ENCODE data around the gene BAG3. TPM values are rescaled to one million over a fixed set of nuclear protein-coding genes. Genes with fewer than 3 reads are reported as not detected.
"Not testable (repeated sequence)": the region's sequence is repeated elsewhere in the genome, so short reads cannot be mapped to it uniquely, and the experiment has no call there.

Gene BAG3
- total and polyA plus RNA-seq, 2 of the 8 experiments (the other 6 are each of a cell fraction or from before 2014, with no cell fraction given) = 3.5 to 13.3 TPM

DNA sequence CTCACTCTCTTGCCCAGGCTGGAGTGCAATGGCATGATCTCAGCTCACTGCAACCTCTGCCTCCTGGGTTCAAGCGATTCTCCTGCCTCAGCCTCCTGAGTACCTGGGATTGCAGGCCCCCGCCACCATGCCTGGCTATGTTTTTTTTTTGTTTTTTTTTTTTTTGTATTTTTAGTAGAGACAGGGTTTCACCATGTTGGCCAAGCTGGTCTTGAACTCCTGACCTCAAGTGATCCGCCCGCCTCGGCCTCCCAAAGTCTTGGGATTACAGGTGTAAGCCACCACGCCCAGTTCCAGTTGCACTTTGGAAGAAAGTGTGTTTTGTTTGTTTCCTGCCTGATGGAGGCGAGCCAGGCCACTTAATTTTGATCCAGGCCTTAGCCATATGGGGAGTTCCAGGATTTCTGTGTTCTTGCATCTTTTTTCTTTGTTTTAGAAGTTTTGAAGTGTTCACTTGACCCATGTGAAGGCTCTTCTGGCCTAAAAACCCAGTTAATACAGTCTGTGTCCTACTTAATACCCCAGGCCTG, 11.0 kb downstream of the BAG3 start:
- not testable (repeated sequence) for H3K23me2 ChIP-seq (ENCODE audit: low read depth, low read length); H3K9me3 ChIP-seq (ENCODE audit: insufficient read depth in 2 of 2, low read depth in 1 of 2, low read length in 1 of 2); H3K23ac ChIP-seq (ENCODE audit: insufficient read length); H3K4me3 ChIP-seq (ENCODE audit: extremely low read depth in 1 of 4, insufficient read depth in 2 of 4, low read depth in 3 of 4, low read length in 4 of 4); H3K79me1 ChIP-seq (ENCODE audit: low read depth, low read length); H3K79me2 ChIP-seq (ENCODE audit: control insufficient read depth in 1 of 2, insufficient read depth in 2 of 2, low read length in 2 of 2); H4K91ac ChIP-seq (replicated peaks; ENCODE audit: insufficient read length, low read length); H4K8ac ChIP-seq (ENCODE audit: extremely low read depth, insufficient read depth, low read length); H4K5ac ChIP-seq (ENCODE audit: insufficient read length, low read depth, low read length); H3K14ac ChIP-seq (ENCODE audit: insufficient read length); H3K18ac ChIP-seq (ENCODE audit: extremely low read depth, low read length); H2BK20ac ChIP-seq (ENCODE audit: low read length); H3K4me1 ChIP-seq (replicated peaks in 1 of 4; ENCODE audit: control insufficient read depth in 3 of 4, insufficient read depth in 4 of 4, low read length in 3 of 4); H2BK12ac ChIP-seq (ENCODE audit: low read depth, low read length); FAIRE-seq; H2BK120ac ChIP-seq (replicated peaks; ENCODE audit: low read depth, low read length); H2AK5ac ChIP-seq (ENCODE audit: low read depth, low read length); H3K36me3 ChIP-seq (ENCODE audit: control insufficient read depth in 2 of 4, insufficient read depth in 4 of 4, low read length in 3 of 4); DNase-seq (ENCODE audit: low read depth in 1 of 2, low spot score in 2 of 2); H3K27ac ChIP-seq (ENCODE audit: low read depth, low read length); H2AFZ ChIP-seq (ENCODE audit: low read length); H3K27me3 ChIP-seq (replicated peaks in 1 of 4; ENCODE audit: control insufficient read depth in 3 of 4, extremely low read depth in 1 of 4, insufficient read depth in 3 of 4, low read length in 3 of 4); H4K20me1 ChIP-seq (replicated peaks in 1 of 2; ENCODE audit: control insufficient read depth in 1 of 2, insufficient read depth in 2 of 2, low read length in 2 of 2); H3K9ac ChIP-seq (replicated peaks in 1 of 4; ENCODE audit: extremely low read depth in 1 of 4, low read depth in 3 of 4, low read length in 3 of 4); H3K4ac ChIP-seq (replicated peaks; ENCODE audit: insufficient read length, low read depth, low read length); H2BK5ac ChIP-seq (ENCODE audit: low read depth, low read length); H3K4me2 ChIP-seq (ENCODE audit: insufficient read depth in 1 of 2, low read depth in 2 of 2, low read length in 2 of 2); H3K56ac ChIP-seq (replicated peaks; ENCODE audit: insufficient read length, low read depth, low read length); H2BK15ac ChIP-seq (ENCODE audit: low read length)
- TF ChIP-seq RAD21 (IDR thresholded peaks at IDR 0.05 in 1 of 2, conservative IDR thresholded peaks at IDR 0.05 in 1 of 2; ENCODE audit: low read depth in 2 of 2, low read length in 2 of 2) = peak in 1 of 2 experiments; percentile 12; a peak in 1 of 4 replicates
- CTCF ChIA-PET (ENCODE audit: partially characterized antibody) = interaction anchor here (1.0 to 1.5 kb wide), 4 partner anchors 8 to 78 kb away, joined by 3 to 4 read pairs (median 3); no protein-coding TSS in a partner anchor
- POLR2A ChIA-PET (ENCODE audit: partially characterized antibody) = interaction anchor here (2.1 kb wide), 1 partner anchor 12 kb away, joined by 5 read pairs; the partner anchor contains the start of gene BAG3
- 96% methylated on average over 6 of the region's 7 CpGs; no CpG with 5 or more reads in 1 of the 2 experiments for WGBS, 2 experiments (ENCODE audit: extremely low coverage in 1 of 2, insufficient coverage in 1 of 2, insufficient read length in 1 of 2, insufficient replicate concordance in 2 of 2, low coverage in 1 of 2, low lambda C conversion rate in 2 of 2, missing lambda C conversion rate in 1 of 2)

Data from H1 (cell line).